HG02678 (cell line): Measurements from ENCODE around the gene ITPR2.

ENCODE experiments used
- ATAC-seq: cut with Tn5 transposase; IDR thresholded peaks from one replicate; pipeline ENCODE4 v1.9.1; 2021; ENCODE audit warnings: mild to moderate bottlenecking, moderate library complexity; ENCODE audit not compliant: unreplicated experiment

ITPR2 gene

GRCh38 chr12:26599096-26599695 lies 233.8 kb downstream of the ITPR2 start:
- ATAC-seq: no peak

- ATAC-seq: no peak
Measured at GRCh38 chr12:26595806-26596205, 237.2 kb downstream of the ITPR2 start.

GRCh38 chr12:26580619-26581018 lies 252.4 kb downstream of the ITPR2 start:
- ATAC-seq: no peak

- ATAC-seq: no peak
Measured at GRCh38 chr12:26576266-26576665, 256.7 kb downstream of the ITPR2 start.

- ATAC-seq: no peak
Measured at GRCh38 chr12:26573225-26573909, 259.6 kb downstream of the ITPR2 start.

GRCh38 chr12:26572137-26572536 lies 260.9 kb downstream of the ITPR2 start:
- ATAC-seq: no peak

- ATAC-seq: no peak
Measured at GRCh38 chr12:26571560-26571959, 261.4 kb downstream of the ITPR2 start.

GRCh38 chr12:26567126-26567525 lies 265.9 kb downstream of the ITPR2 start:
- ATAC-seq: no peak

- ATAC-seq: no peak
Measured at GRCh38 chr12:26566675-26567074, 266.3 kb downstream of the ITPR2 start.

GRCh38 chr12:26566186-26566585 lies 266.8 kb downstream of the ITPR2 start:
- ATAC-seq: no peak

GRCh38 chr12:26564391-26564790 lies 268.6 kb downstream of the ITPR2 start:
- ATAC-seq: no peak

- ATAC-seq: no peak
Measured at GRCh38 chr12:26563552-26563951, 269.4 kb downstream of the ITPR2 start.

- no peak for ATAC-seq
Measured at GRCh38 chr12:26557326-26557725, 275.7 kb downstream of the ITPR2 start.

GRCh38 chr12:26556916-26557315 lies 276.1 kb downstream of the ITPR2 start:
- no peak for ATAC-seq

- no peak for ATAC-seq
Measured at GRCh38 chr12:26555139-26555538, 277.9 kb downstream of the ITPR2 start.

GRCh38 chr12:26554332-26554731 lies 278.7 kb downstream of the ITPR2 start:
- ATAC-seq: no peak

- no peak for ATAC-seq
Measured at GRCh38 chr12:26551385-26551784, 281.6 kb downstream of the ITPR2 start.

- ATAC-seq: no peak
Measured at GRCh38 chr12:26548227-26548626, 284.8 kb downstream of the ITPR2 start.

- ATAC-seq: no peak
Measured at GRCh38 chr12:26546535-26547314, 286.3 kb downstream of the ITPR2 start.

GRCh38 chr12:26539131-26539530 lies 293.9 kb downstream of the ITPR2 start:
- ATAC-seq: no peak

- no peak for ATAC-seq
Measured at GRCh38 chr12:26537651-26538050, 295.3 kb downstream of the ITPR2 start.

- no peak for ATAC-seq
Measured at GRCh38 chr12:26537126-26537525, 295.9 kb downstream of the ITPR2 start.
